ENCODE data around the gene ZXDA. TPM values are rescaled to one million over a fixed set of nuclear protein-coding genes. Genes with fewer than 3 reads are reported as not detected.

Gene ZXDA
- total and polyA plus RNA-seq, 9 of the 15 experiments (the other 6 are each of a cell fraction or from before 2014, with no cell fraction given): 0.01 to 0.51 (median 0.28) TPM; not detected in 1

- CTCF ChIA-PET (ENCODE audit: low intra/inter-chr PET ratio): no interaction called here
- intact Hi-C loops (cut with micrococcal nuclease) (no loop called here), in situ Hi-C loops (cut with MboI) (no loop called here)
- Histone ChIP-seq H3K27me3 (ENCODE audit: control insufficient read depth in 2 of 2, insufficient read depth in 2 of 2, low read length in 2 of 2) (no peaks in the 10 kb centered on the region), H3K79me2 (ENCODE audit: control insufficient read depth, insufficient read depth, low read length) (no peaks in the 10 kb centered on the region), H2AFZ (ENCODE audit: low read depth, low read length) (no peak overlapping the region), H3K4me1 (replicated peaks in 1 of 2; ENCODE audit: control insufficient read depth in 2 of 2, insufficient read depth in 2 of 2, low read length in 2 of 2) (no peaks in the 10 kb centered on the region), H3K4me3 (no peak overlapping the region), H3K9me3 (replicated peaks; ENCODE audit: control insufficient read depth, insufficient read depth, low read depth, low read length) (no peaks in the 10 kb centered on the region), H3K9me1 (ENCODE audit: control insufficient read depth, insufficient read depth, low read length) (no peaks in the 10 kb centered on the region), H3K4me2 (ENCODE audit: insufficient read depth, low read length) (no peak overlapping the region), H3K9ac (ENCODE audit: insufficient read depth in 1 of 2, low read depth in 2 of 2, low read length in 2 of 2) (no peak overlapping the region), H4K20me1 (replicated peaks; ENCODE audit: control insufficient read depth, insufficient read depth, low read length) (no peaks in the 10 kb centered on the region), H3K27ac (ENCODE audit: extremely low read depth, low read depth, low read length) (no peak overlapping the region), H3K36me3 (ENCODE audit: control insufficient read depth, insufficient read depth, low read length) (no peaks in the 10 kb centered on the region)
- no peak for FAIRE-seq
- no TSS peak for BruUV-seq (replicated peaks)
- no peak for DNase-seq (ENCODE audit: extremely low read depth in 1 of 4, low spot score in 3 of 4)
- 0% methylated on average over 1 of the region's 1 CpG for WGBS (ENCODE audit: insufficient coverage, low coverage, missing lambda C conversion rate)
- POLR2A ChIA-PET: no interaction called here
- TF ChIP-seq ZNF583 (CRISPR knock-in tag; IDR thresholded peaks at IDR 0.05): no peak
- TF ChIP-seq RNF219 (CRISPR knock-in tag; IDR thresholded peaks at IDR 0.05): no peak
- TF ChIP-seq ZNF551 (CRISPR knock-in tag; IDR thresholded peaks at IDR 0.05): no peak
- TF ChIP-seq CREBBP (IDR thresholded peaks at IDR 0.05; ENCODE audit: low read depth, low read length): no peak
- TF ChIP-seq POLR2A (conservative IDR thresholded peaks at IDR 0.05): no peak
- no peak for TF ChIP-seq ZNF23 (CRISPR knock-in tag; IDR thresholded peaks at IDR 0.05)
- TF ChIP-seq SRSF7 (optimal IDR thresholded peaks at IDR 0.05; ENCODE audit: low read depth, low read length): no peak
- no peak for TF ChIP-seq E2F4 (CRISPR knock-in tag; IDR thresholded peaks at IDR 0.05; ENCODE audit: low read depth)
- no peak for TF ChIP-seq ZNF431 (CRISPR knock-in tag; IDR thresholded peaks at IDR 0.05)
- TF ChIP-seq GATAD2B (IDR thresholded peaks at IDR 0.05; ENCODE audit: borderline replicate concordance): no peak
- no peak for TF ChIP-seq ZBTB49 (CRISPR knock-in tag; IDR thresholded peaks at IDR 0.05; ENCODE audit: borderline replicate concordance)
- TF ChIP-seq SAFB2 (IDR thresholded peaks at IDR 0.05; ENCODE audit: borderline replicate concordance, low read depth, low read length, severe bottlenecking): no peak
- no peak for TF ChIP-seq KLF10 (CRISPR knock-in tag; IDR thresholded peaks at IDR 0.05)
- TF ChIP-seq SREBF2 (CRISPR knock-in tag; IDR thresholded peaks at IDR 0.05): no peak
- TF ChIP-seq SIN3B (IDR thresholded peaks at IDR 0.05; ENCODE audit: low read depth): no peak
- no peak for TF ChIP-seq SMARCC2 (IDR thresholded peaks at IDR 0.05; ENCODE audit: low read depth)
- no peak for ATAC-seq
Observed at GRCh38 chrX:57952320-57952678, 42.0 kb upstream of the ZXDA start.

Measured in K562 (cell line).